ENCODE data around the gene PIK3R4. TPM values are rescaled to one million over a fixed set of nuclear protein-coding genes. Genes with fewer than 3 reads are reported as not detected.

Gene PIK3R4
- polyA plus RNA-seq, 1 donor, result 28.7 TPM

DNA sequence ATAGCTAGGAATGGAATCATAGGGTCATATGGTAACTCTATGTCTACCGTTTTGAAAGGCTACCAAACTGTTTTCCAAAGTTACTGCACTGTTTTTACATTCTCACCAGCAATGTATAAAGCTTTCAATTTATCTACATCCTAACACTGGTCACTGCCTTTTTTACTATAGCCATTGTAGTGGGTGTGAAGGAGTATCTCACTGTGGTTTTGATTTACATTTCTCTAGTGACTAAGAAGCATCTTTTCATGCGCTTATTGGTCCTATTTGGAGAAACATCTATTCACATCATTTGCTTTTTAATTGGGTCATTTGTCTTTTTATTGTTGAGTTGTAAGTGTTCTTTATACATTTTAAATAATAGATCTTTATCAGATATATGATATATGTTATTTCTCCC, 53.3 kb downstream of the PIK3R4 start:
- no peak overlapping the region for H3K4me3 ChIP-seq (ENCODE audit: low read length)
- H3K27ac ChIP-seq (ENCODE audit: low read length), result no peak overlapping the region
- H3K36me3 ChIP-seq (ENCODE audit: control insufficient read depth, insufficient read depth, low read length), result peaks cover 12% of the 10 kb centered on the region
- no peaks in the 10 kb centered on the region for H3K27me3 ChIP-seq (ENCODE audit: control insufficient read depth, insufficient read depth, low read length)
- H3K4me1 ChIP-seq (ENCODE audit: control insufficient read depth, insufficient read depth, low read length), result no peaks in the 10 kb centered on the region
- DNase-seq, result no peak
- WGBS (ENCODE audit: insufficient coverage, low lambda C conversion rate), result 100% methylated on average over 2 of the region's 2 CpGs
- no peaks in the 10 kb centered on the region for H3K9me3 ChIP-seq (ENCODE audit: control insufficient read depth, low read depth, low read length)

DNA sequence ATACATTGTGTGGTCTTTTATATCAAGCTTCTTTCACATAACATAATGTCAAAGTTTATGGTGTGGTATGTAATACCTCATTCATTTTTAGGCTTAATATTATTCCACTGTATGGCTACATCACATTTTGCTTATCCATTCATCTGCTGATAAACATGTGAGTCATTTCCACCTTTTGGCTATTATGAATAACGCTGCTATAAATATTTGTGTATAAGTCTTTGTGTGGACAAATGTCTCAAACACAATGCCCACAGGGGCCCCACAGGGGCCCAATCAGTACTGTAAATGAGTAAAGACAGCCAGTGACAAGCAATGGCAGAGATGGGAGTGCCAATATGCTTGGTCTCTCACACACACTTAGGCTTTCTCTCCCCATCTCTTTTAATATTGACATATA, 54.2 kb downstream of the PIK3R4 start:
- H3K4me1 ChIP-seq (ENCODE audit: control insufficient read depth, insufficient read depth, low read length), result no peaks in the 10 kb centered on the region
- H3K9me3 ChIP-seq (ENCODE audit: control insufficient read depth, low read depth, low read length), result no peaks in the 10 kb centered on the region
- DNase-seq, result no peak
- no peak overlapping the region for H3K27ac ChIP-seq (ENCODE audit: low read length)
- H3K4me3 ChIP-seq (ENCODE audit: low read length), result no peak overlapping the region
- no peaks in the 10 kb centered on the region for H3K27me3 ChIP-seq (ENCODE audit: control insufficient read depth, insufficient read depth, low read length)
- WGBS (ENCODE audit: insufficient coverage, low lambda C conversion rate), result no CpG with 5 or more reads among the region's 1 CpG
- peaks cover 9% of the 10 kb centered on the region for H3K36me3 ChIP-seq (ENCODE audit: control insufficient read depth, insufficient read depth, low read length)

DNA sequence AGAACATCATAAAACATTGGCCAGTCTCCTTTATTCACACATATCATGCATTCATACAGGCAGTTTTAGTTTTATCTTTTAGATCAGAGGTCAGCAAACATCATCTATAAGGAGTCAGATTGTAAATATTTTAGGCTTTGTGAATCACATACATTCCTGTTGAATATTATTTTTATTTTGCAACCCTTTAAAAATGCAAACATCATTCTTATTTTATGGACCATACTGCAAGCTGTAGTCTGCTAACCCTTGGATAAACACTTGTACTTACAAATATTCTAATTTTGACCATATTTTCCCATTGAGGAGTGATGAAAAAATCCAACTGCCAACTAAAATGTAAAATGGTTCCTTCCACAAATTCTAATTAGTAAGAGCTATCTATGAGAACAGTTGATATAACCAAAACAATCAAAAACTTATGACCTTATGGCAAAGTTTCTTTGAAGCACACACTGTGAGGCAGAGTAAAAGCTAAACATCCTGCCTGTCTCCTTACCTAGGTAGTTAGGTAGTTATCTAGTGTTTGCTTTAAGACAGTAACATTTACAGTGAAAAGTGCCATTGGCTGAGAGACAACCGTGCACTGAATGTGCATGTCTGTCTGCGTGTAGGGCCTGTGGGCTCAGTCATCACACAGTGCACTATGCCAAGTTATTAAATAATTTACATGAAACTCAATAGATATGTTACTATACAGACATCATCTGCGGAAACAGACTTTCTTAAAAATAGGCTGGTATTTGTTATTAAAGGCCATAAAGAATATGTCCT, 57.7 kb downstream of the PIK3R4 start:
- WGBS (ENCODE audit: insufficient coverage, low lambda C conversion rate), result no CpG with 5 or more reads among the region's 3 CpGs

DNA sequence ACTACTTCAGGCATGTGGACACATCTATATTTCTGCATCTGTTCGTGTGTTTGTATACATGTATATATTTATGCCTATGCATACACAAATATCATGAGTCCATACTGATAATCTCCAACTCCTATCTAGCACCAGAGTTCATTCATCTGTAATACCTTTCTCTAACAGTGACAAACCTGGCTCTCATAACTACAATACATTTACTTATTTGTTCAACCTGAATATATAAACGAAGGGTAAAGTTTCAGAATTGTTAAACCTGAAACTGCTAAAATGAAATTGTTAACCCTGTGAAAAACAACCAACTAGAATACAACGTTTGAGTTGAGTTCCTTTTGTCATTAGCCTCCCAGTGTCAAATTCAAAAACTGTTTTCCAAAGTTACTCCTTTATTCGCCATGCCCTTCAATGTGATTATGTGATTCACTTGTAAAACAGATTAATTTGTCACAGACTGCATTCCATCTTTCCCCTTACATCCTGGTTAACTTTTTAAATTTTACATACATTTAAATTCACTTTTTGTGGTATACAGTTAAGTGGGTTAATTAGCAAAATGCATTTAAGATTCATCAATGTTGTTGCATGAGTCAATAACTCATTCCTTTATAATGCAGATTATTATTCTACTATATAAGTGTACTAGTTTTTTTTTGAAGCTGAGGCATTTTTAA, 58.5 kb downstream of the PIK3R4 start:
- Histone ChIP-seq H3K27ac (ENCODE audit: low read length) (no peak overlapping the region), H3K27me3 (ENCODE audit: control insufficient read depth, insufficient read depth, low read length) (no peaks in the 10 kb centered on the region), H3K9me3 (ENCODE audit: control insufficient read depth, low read depth, low read length) (no peaks in the 10 kb centered on the region), H3K4me3 (ENCODE audit: low read length) (no peak overlapping the region), H3K4me1 (ENCODE audit: control insufficient read depth, insufficient read depth, low read length) (no peaks in the 10 kb centered on the region), H3K36me3 (ENCODE audit: control insufficient read depth, insufficient read depth, low read length) (peaks cover 23% of the 10 kb centered on the region)
- 90% methylated on average over 1 of the region's 4 CpGs for WGBS (ENCODE audit: insufficient coverage, low lambda C conversion rate)
- no peak for DNase-seq

More for the DNA sequence above, 57.7 kb downstream of the PIK3R4 start:
- Histone ChIP-seq H3K27me3 (ENCODE audit: control insufficient read depth, insufficient read depth, low read length) (no peaks in the 10 kb centered on the region), H3K27ac (ENCODE audit: low read length) (no peak overlapping the region), H3K9me3 (ENCODE audit: control insufficient read depth, low read depth, low read length) (no peaks in the 10 kb centered on the region), H3K36me3 (ENCODE audit: control insufficient read depth, insufficient read depth, low read length) (peaks cover 16% of the 10 kb centered on the region), H3K4me3 (ENCODE audit: low read length) (no peak overlapping the region), H3K4me1 (ENCODE audit: control insufficient read depth, insufficient read depth, low read length) (no peaks in the 10 kb centered on the region)
- no peak for DNase-seq

DNA sequence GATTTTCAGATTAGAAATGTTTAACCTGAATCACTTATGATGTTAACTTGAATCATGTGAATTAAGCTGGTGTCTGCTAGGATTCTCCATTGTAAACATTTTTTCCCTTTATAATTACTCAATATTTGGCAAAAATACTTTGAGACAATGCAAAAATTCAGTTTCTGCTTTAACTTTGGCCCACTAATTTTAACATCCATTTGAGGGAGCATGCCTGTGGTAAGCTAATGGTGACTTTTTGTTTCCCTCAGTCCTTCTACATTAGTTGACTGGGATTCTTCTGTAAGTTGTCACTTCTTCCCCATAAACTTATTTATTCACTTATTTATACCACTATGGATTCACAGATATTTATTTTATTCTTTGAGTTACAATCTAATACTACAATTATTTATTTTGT, 59.3 kb downstream of the PIK3R4 start:
- Histone ChIP-seq H3K9me3 (ENCODE audit: control insufficient read depth, low read depth, low read length) (no peaks in the 10 kb centered on the region), H3K4me1 (ENCODE audit: control insufficient read depth, insufficient read depth, low read length) (no peaks in the 10 kb centered on the region), H3K27me3 (ENCODE audit: control insufficient read depth, insufficient read depth, low read length) (no peaks in the 10 kb centered on the region), H3K4me3 (ENCODE audit: low read length) (no peak overlapping the region), H3K27ac (ENCODE audit: low read length) (no peak overlapping the region), H3K36me3 (ENCODE audit: control insufficient read depth, insufficient read depth, low read length) (peaks cover 32% of the 10 kb centered on the region)
- DNase-seq, result no peak

DNA sequence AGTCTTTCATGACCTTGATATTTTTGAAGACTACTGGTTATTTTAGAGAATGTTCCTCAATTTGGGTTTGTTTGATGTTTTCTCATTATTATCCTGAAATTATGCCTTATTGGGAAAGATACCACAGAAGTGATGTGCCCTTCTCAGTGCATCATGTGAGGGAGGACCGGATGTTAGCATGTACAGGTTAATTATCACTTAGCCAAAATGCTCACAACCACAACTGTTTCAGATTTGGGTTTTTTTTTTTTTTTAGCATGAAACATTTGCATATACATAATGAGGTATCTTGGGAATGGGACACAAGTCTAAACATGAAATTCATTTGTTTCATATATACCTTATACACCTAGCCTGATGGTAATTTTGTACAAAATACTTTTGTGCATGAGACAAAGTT, 59.8 kb downstream of the PIK3R4 start:
- WGBS (ENCODE audit: insufficient coverage, low lambda C conversion rate), result no CpG with 5 or more reads among the region's 1 CpG
- Histone ChIP-seq H3K27me3 (ENCODE audit: control insufficient read depth, insufficient read depth, low read length) (no peaks in the 10 kb centered on the region), H3K27ac (ENCODE audit: low read length) (no peak overlapping the region), H3K4me3 (ENCODE audit: low read length) (no peak overlapping the region), H3K36me3 (ENCODE audit: control insufficient read depth, insufficient read depth, low read length) (peaks cover 36% of the 10 kb centered on the region), H3K4me1 (ENCODE audit: control insufficient read depth, insufficient read depth, low read length) (no peaks in the 10 kb centered on the region), H3K9me3 (ENCODE audit: control insufficient read depth, low read depth, low read length) (no peaks in the 10 kb centered on the region)
- DNase-seq, result no peak

DNA sequence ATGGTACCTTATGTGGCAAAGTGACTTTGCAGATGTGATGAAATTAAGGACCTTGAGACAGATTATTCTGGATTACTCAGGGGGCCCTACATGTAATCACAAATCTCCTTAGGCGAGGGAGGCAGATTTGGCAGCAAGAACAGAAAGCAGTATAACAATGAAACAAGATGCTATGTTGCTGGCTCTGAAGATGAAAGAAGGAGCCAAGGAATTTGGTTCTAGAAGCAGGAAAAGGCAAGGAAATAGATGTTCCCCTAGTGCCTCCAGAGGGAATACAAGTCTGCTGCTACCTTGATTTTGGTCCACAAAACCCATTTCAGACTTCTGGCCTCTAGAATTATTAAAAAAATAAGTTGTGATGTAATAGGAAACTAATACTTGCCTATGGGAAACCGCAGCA, 64.5 kb downstream of the PIK3R4 start:
- H3K9me3 ChIP-seq (ENCODE audit: control insufficient read depth, low read depth, low read length), result no peaks in the 10 kb centered on the region
- no peaks in the 10 kb centered on the region for H3K27me3 ChIP-seq (ENCODE audit: control insufficient read depth, insufficient read depth, low read length)
- no peak for DNase-seq
- no peaks in the 10 kb centered on the region for H3K4me1 ChIP-seq (ENCODE audit: control insufficient read depth, insufficient read depth, low read length)
- no CpG with 5 or more reads among the region's 2 CpGs for WGBS (ENCODE audit: insufficient coverage, low lambda C conversion rate)
- H3K27ac ChIP-seq (ENCODE audit: low read length), result no peak overlapping the region
- peaks cover 47% of the 10 kb centered on the region for H3K36me3 ChIP-seq (ENCODE audit: control insufficient read depth, insufficient read depth, low read length)
- H3K4me3 ChIP-seq (ENCODE audit: low read length), result no peak overlapping the region

DNA sequence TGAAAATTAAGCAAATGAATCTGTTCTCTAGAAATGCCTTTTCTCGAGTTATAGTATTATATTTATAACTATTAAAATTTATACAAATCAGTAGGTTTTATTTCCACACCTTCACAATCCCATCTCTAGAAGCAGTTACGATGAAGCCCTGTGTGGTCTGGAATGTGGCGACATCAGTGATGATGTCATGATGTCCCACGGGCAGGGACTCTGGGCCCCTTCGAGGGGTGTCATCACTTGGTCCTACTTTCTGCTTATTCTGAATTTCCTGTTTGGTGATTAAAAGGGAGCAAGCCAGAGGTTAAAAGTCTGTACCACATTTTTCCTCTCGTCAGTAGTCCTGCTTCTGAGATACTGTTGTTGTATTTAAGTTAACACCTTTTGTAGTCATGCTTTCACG, 67.4 kb downstream of the PIK3R4 start:
- no peak for DNase-seq
- H3K9me3 ChIP-seq (ENCODE audit: control insufficient read depth, low read depth, low read length), result no peaks in the 10 kb centered on the region
- WGBS (ENCODE audit: insufficient coverage, low lambda C conversion rate), result 67% methylated on average over 1 of the region's 7 CpGs
- H3K4me3 ChIP-seq (ENCODE audit: low read length), result no peak overlapping the region
- no peak overlapping the region for H3K27ac ChIP-seq (ENCODE audit: low read length)
- peaks cover 50% of the 10 kb centered on the region for H3K36me3 ChIP-seq (ENCODE audit: control insufficient read depth, insufficient read depth, low read length)
- H3K27me3 ChIP-seq (ENCODE audit: control insufficient read depth, insufficient read depth, low read length), result no peaks in the 10 kb centered on the region
- H3K4me1 ChIP-seq (ENCODE audit: control insufficient read depth, insufficient read depth, low read length), result no peaks in the 10 kb centered on the region

DNA sequence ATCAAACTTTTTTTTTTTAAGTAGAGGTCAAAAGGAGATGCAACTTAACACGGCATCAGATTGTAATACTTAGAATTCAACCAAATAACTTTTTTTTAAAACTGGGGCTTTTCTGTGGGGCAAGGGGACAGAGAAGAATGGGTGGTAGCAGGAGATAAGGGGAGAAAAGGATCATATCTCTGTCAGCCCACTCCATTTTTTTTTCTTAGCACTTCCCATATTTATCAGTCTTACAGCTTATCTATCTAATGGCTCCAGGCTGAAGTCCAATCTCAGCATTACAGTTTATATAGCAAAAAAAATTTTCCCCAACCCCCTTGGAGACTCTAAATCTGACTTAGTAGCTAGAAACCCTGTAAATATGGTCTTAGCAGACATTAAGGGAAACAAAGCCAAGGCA, 69.3 kb downstream of the PIK3R4 start:
- no peak overlapping the region for H3K27ac ChIP-seq (ENCODE audit: low read length)
- no peaks in the 10 kb centered on the region for H3K4me1 ChIP-seq (ENCODE audit: control insufficient read depth, insufficient read depth, low read length)
- 0% methylated on average over 1 of the region's 1 CpG for WGBS (ENCODE audit: insufficient coverage, low lambda C conversion rate)
- H3K27me3 ChIP-seq (ENCODE audit: control insufficient read depth, insufficient read depth, low read length), result no peaks in the 10 kb centered on the region
- DNase-seq, result peak in 1 of 2 donors; percentile 8
- H3K36me3 ChIP-seq (ENCODE audit: control insufficient read depth, insufficient read depth, low read length), result peaks cover 31% of the 10 kb centered on the region
- H3K4me3 ChIP-seq (ENCODE audit: low read length), result no peak overlapping the region
- no peaks in the 10 kb centered on the region for H3K9me3 ChIP-seq (ENCODE audit: control insufficient read depth, low read depth, low read length)

DNA sequence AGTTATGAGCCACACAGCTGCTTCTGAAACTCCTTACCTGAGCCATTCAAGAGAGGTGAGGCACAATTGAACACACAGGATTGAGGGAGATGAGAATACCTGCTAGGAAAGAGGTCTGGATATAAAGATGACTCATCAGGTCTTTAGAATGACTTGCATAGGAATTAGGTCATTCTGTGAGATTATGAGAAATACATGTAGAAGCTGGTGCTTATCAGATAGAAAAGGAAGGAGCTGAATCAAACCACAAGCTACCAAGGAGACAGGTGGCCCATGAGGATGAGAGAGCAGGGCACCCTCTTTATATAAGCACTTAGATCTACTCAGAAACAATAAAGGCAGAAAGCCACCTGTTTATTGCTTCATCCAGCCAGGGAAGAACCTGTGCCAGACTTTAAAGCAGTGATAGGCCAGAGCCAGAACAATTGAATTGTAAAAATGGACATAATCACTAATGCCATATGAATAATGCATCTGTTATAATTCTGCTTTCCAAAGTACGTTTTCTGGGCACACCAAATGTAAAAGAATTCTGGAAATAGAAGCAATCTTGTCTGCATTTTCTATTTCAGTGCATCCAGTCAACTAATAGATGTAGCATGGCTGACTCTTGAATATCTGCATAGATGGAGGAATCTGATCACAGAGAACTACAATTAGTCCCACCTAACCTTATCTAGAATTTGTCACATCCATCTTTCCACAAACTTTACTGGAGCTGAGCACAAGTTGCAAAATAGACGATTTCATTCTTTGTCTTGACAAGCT, 74.9 kb downstream of the PIK3R4 start:
- WGBS (ENCODE audit: insufficient coverage, low lambda C conversion rate), result 100% methylated on average over 1 of the region's 2 CpGs
- H3K9me3 ChIP-seq (ENCODE audit: control insufficient read depth, low read depth, low read length), result no peaks in the 10 kb centered on the region
- H3K27ac ChIP-seq (ENCODE audit: low read length), result no peak overlapping the region
- DNase-seq, result no peak
- no peaks in the 10 kb centered on the region for H3K27me3 ChIP-seq (ENCODE audit: control insufficient read depth, insufficient read depth, low read length)
- peaks cover 20% of the 10 kb centered on the region for H3K36me3 ChIP-seq (ENCODE audit: control insufficient read depth, insufficient read depth, low read length)
- H3K4me3 ChIP-seq (ENCODE audit: low read length), result no peak overlapping the region
- H3K4me1 ChIP-seq (ENCODE audit: control insufficient read depth, insufficient read depth, low read length), result no peaks in the 10 kb centered on the region
